Effector memory CD8-positive, alpha-beta T cell (primary cell): ENCODE measurements around the gene ROM1.
A peak's percentile ranks its signal among the peaks of the same experiment; 100 is the strongest.

Experiments used
- ATAC-seq: fragments of 150-1000 bp; cut with Tn5 transposase; replicated peaks from 2 replicates; pipeline ENCODE4 v1.10.0; 2021; ENCODE audit warnings: mild to moderate bottlenecking, moderate library complexity
- DNase-seq, 3 experiments: peaks; one replicate each; pipeline ENCODE4 v3.0.0; 2021
- H3K27ac Mint-ChIP-seq, 2 donors: one replicate each; pipeline ENCODE4 v1.8.0; 2022; ENCODE audit warnings: mild to moderate bottlenecking in 2 of 2, mixed read lengths in 2 of 2, moderate library complexity in 2 of 2
- H3K27me3 Mint-ChIP-seq, 2 donors: one replicate each; pipeline ENCODE4 v1.8.0; 2022; ENCODE audit warnings: mixed read lengths in 2 of 2
- H3K36me3 Mint-ChIP-seq: one replicate; pipeline ENCODE4 v1.8.0; 2022; ENCODE audit warnings: mild to moderate bottlenecking, moderate library complexity, mixed read lengths; ENCODE audit not compliant: insufficient read depth
- H3K4me1 Mint-ChIP-seq, 2 donors: one replicate each; pipeline ENCODE4 v1.8.0; 2022; ENCODE audit warnings: low read depth in 2 of 2, mixed read lengths in 2 of 2
- H3K4me3 Mint-ChIP-seq, 2 donors: one replicate each; pipeline ENCODE4 v1.8.0; 2022; ENCODE audit warnings: mild to moderate bottlenecking in 2 of 2, mixed read lengths in 2 of 2, moderate library complexity in 2 of 2
- H3K9me3 Mint-ChIP-seq, 2 donors: one replicate each; pipeline ENCODE4 v1.8.0; 2022; ENCODE audit warnings: mixed read lengths in 2 of 2

Gene ROM1

GRCh38 chr11:62652161-62653006 is 39.3 kb downstream of the ROM1 start:
- Mint-ChIP-seq H3K9me3 (no peaks in the 10 kb centered on the region), H3K27ac (peak overlapping the region; percentile 97 to 99), H3K27me3 (no peaks in the 10 kb centered on the region), H3K36me3 (peaks cover 33% of the 10 kb centered on the region), H3K4me1 (peaks cover 12 to 20% of the 10 kb centered on the region in 2 donors), H3K4me3 (peak overlapping the region; percentile 93 to 95)
- peak in 1 of 3 experiments; percentile 28 for DNase-seq
- ATAC-seq = peak; percentile 3

- no peaks in the 10 kb centered on the region for H3K27me3 Mint-ChIP-seq
- H3K4me3 Mint-ChIP-seq = peak overlapping the region; percentile 56 to 93
- no peaks in the 10 kb centered on the region for H3K9me3 Mint-ChIP-seq
- DNase-seq (no peak), ATAC-seq (no peak)
- peaks cover 12 to 20% of the 10 kb centered on the region in 2 donors for H3K4me1 Mint-ChIP-seq
- peaks cover 30% of the 10 kb centered on the region for H3K36me3 Mint-ChIP-seq
- H3K27ac Mint-ChIP-seq = peak overlapping the region; percentile 97 to 99
Observed at GRCh38 chr11:62654297-62654696, 41.2 kb downstream of the ROM1 start.

GRCh38 chr11:62656796-62657429 is 43.9 kb downstream of the ROM1 start:
- H3K4me3 Mint-ChIP-seq = no peak overlapping the region
- H3K36me3 Mint-ChIP-seq = peaks cover 38% of the 10 kb centered on the region
- ATAC-seq = no peak
- H3K9me3 Mint-ChIP-seq = no peaks in the 10 kb centered on the region
- no peak overlapping the region for H3K27ac Mint-ChIP-seq
- H3K4me1 Mint-ChIP-seq = peaks cover 12% of the 10 kb centered on the region in 2 donors
- no peaks in the 10 kb centered on the region for H3K27me3 Mint-ChIP-seq
- no peak for DNase-seq

GRCh38 chr11:62664405-62665074 is 51.5 kb downstream of the ROM1 start:
- DNase-seq = peak in 2 of 3 experiments; percentile 39 to 46
- Mint-ChIP-seq H3K27me3 (no peaks in the 10 kb centered on the region), H3K4me1 (peaks cover 17 to 27% of the 10 kb centered on the region in 2 donors), H3K36me3 (peaks cover 39% of the 10 kb centered on the region), H3K9me3 (no peaks in the 10 kb centered on the region), H3K4me3 (peak overlapping the region; percentile 95 to 96), H3K27ac (peak overlapping the region; percentile 96 to 98)
- peak; percentile 45 for ATAC-seq
